Measurements from ENCODE around the gene LAMB3. TPM values are rescaled to one million over a fixed set of nuclear protein-coding genes. Genes with fewer than 3 reads are reported as not detected.

Gene LAMB3
- total RNA-seq, 1 donor from 2014 or later, result 17.0 TPM

GRCh38 chr1:209613400-209614150 is 38.6 kb downstream of the LAMB3 start:
- no peaks in the 10 kb centered on the region for H3K4me1 Mint-ChIP-seq (ENCODE audit: unreplicated experiment)
- no peak for TF ChIP-seq CTCF (conservative IDR thresholded peaks at IDR 0.05)
- H3K4me3 Mint-ChIP-seq, result no peak overlapping the region
- no peak for DNase-seq (ENCODE audit: extremely low spot score, unreplicated experiment)
- no peaks in the 10 kb centered on the region for H3K27me3 Mint-ChIP-seq
- H3K36me3 Mint-ChIP-seq, result peaks cover 15% of the 10 kb centered on the region
- no peak overlapping the region for H3K27ac Mint-ChIP-seq
- no peaks in the 10 kb centered on the region for H3K9me3 Mint-ChIP-seq

GRCh38 chr1:209612646-209613399 is 39.4 kb downstream of the LAMB3 start:
- Mint-ChIP-seq H3K27me3 (no peaks in the 10 kb centered on the region), H3K36me3 (peaks cover 15% of the 10 kb centered on the region), H3K27ac (no peak overlapping the region), H3K4me3 (no peak overlapping the region), H3K9me3 (no peaks in the 10 kb centered on the region), H3K4me1 (ENCODE audit: unreplicated experiment) (no peaks in the 10 kb centered on the region)
- DNase-seq (ENCODE audit: extremely low spot score, unreplicated experiment), result no peak
- no peak for TF ChIP-seq CTCF (conservative IDR thresholded peaks at IDR 0.05)

GRCh38 chr1:209611771-209612570 is 40.3 kb downstream of the LAMB3 start:
- Mint-ChIP-seq H3K4me3 (no peak overlapping the region), H3K27ac (no peak overlapping the region), H3K9me3 (no peaks in the 10 kb centered on the region), H3K36me3 (peaks cover 10% of the 10 kb centered on the region), H3K4me1 (ENCODE audit: unreplicated experiment) (no peaks in the 10 kb centered on the region), H3K27me3 (no peaks in the 10 kb centered on the region)
- TF ChIP-seq CTCF (conservative IDR thresholded peaks at IDR 0.05), result peak; percentile 30
- DNase-seq (ENCODE audit: extremely low spot score, unreplicated experiment), result no peak

GRCh38 chr1:209610631-209610905 is 41.7 kb downstream of the LAMB3 start:
- no peaks in the 10 kb centered on the region for H3K4me1 Mint-ChIP-seq (ENCODE audit: unreplicated experiment)
- no peak for DNase-seq (ENCODE audit: extremely low spot score, unreplicated experiment)
- H3K27ac Mint-ChIP-seq, result no peak overlapping the region
- no peak for TF ChIP-seq CTCF (conservative IDR thresholded peaks at IDR 0.05)
- no peaks in the 10 kb centered on the region for H3K27me3 Mint-ChIP-seq
- H3K4me3 Mint-ChIP-seq, result no peak overlapping the region
- no peaks in the 10 kb centered on the region for H3K36me3 Mint-ChIP-seq
- H3K9me3 Mint-ChIP-seq, result no peaks in the 10 kb centered on the region

- no peak for DNase-seq (ENCODE audit: extremely low spot score, unreplicated experiment)
- H3K36me3 Mint-ChIP-seq, result no peaks in the 10 kb centered on the region
- no peaks in the 10 kb centered on the region for H3K9me3 Mint-ChIP-seq
- no peak overlapping the region for H3K27ac Mint-ChIP-seq
- no peak for TF ChIP-seq CTCF (conservative IDR thresholded peaks at IDR 0.05)
- H3K4me1 Mint-ChIP-seq (ENCODE audit: unreplicated experiment), result no peaks in the 10 kb centered on the region
- no peak overlapping the region for H3K4me3 Mint-ChIP-seq
- no peaks in the 10 kb centered on the region for H3K27me3 Mint-ChIP-seq
These were observed 42.2 kb downstream of the LAMB3 start for GRCh38 chr1:209609791-209610630.

Data from type B pancreatic cell (in vitro differentiated cells).